CD8-positive, alpha-beta memory T cell (primary cell): Measurements from ENCODE around the gene STRBP. TPM values are rescaled to one million over a fixed set of nuclear protein-coding genes. Genes with fewer than 3 reads are reported as not detected.
"Not testable (repeated sequence)": the region's sequence is repeated elsewhere in the genome, so short reads cannot be mapped to it uniquely, and the experiment has no call there.

Source experiments
- CTCF ChIA-PET: fragments of 350-600 bp; sonication (Branson Sonifier 250); formaldehyde crosslinking; loops from one replicate; lab custom pipeline; 2021; ENCODE audit warnings: antibody characterized with exemption; lab: Charles Lee
- POLR2A ChIA-PET: fragments of 350-600 bp; sonication (Branson Sonifier 250); formaldehyde crosslinking; loops from one replicate; lab custom pipeline; 2021; ENCODE audit warnings: antibody characterized with exemption; lab: Charles Lee
- DNase-seq, 5 donors: peaks; one replicate each; pipeline versions ENCODE4 v3.0.0 to v3.0.0-alpha.2; 2020 to 2022; ENCODE audit warnings: mixed read lengths in 1 of 5
- H3K27ac ChIP-seq: one replicate; pipeline ENCODE4 v1.7.0; 2013; ENCODE audit warnings: low read depth, mild to moderate bottlenecking, low read length, moderate library complexity
- H3K27me3 ChIP-seq: 2 replicates; pipeline ENCODE4 v1.7.0; 2013; ENCODE audit warnings: low read length, mild to moderate bottlenecking; ENCODE audit not compliant: insufficient read depth, poor library complexity, severe bottlenecking
- H3K36me3 ChIP-seq: 2 replicates; pipeline ENCODE4 v1.7.0; 2013; ENCODE audit warnings: mild to moderate bottlenecking, low read length, moderate library complexity; ENCODE audit not compliant: insufficient read depth
- H3K4me1 ChIP-seq: 2 replicates; pipeline ENCODE4 v1.7.0; 2013; ENCODE audit warnings: mild to moderate bottlenecking, low read length, moderate library complexity; ENCODE audit not compliant: insufficient read depth
- H3K4me3 ChIP-seq: 2 replicates; pipeline ENCODE4 v1.7.0; 2013; ENCODE audit warnings: mild to moderate bottlenecking, low read length
- H3K9me3 ChIP-seq: 2 replicates; pipeline ENCODE4 v1.7.0; 2013; ENCODE audit warnings: mild to moderate bottlenecking, low read length
- H3K27ac Mint-ChIP-seq, 8 donors: one replicate each; pipeline ENCODE4 v1.8.0; 2020 to 2021; ENCODE audit warnings: mixed read lengths in 8 of 8, mild to moderate bottlenecking in 6 of 8, inconsistent platforms in 3 of 8, moderate library complexity in 3 of 8
- H3K27me3 Mint-ChIP-seq, 2 donors: one replicate each; pipeline ENCODE4 v1.8.0; 2020 to 2021; ENCODE audit warnings: mixed read lengths in 2 of 2, mild to moderate bottlenecking in 1 of 2, moderate library complexity in 1 of 2
- H3K36me3 Mint-ChIP-seq, 3 donors: one replicate each; pipeline ENCODE4 v1.8.0; 2020 to 2021; ENCODE audit warnings: mixed read lengths in 3 of 3, inconsistent platforms in 1 of 3, mild to moderate bottlenecking in 1 of 3
- H3K4me1 Mint-ChIP-seq, 3 donors: one replicate each; pipeline ENCODE4 v1.8.0; 2020 to 2021; ENCODE audit warnings: mixed read lengths in 3 of 3, inconsistent platforms in 1 of 3, mild to moderate bottlenecking in 1 of 3
- H3K4me3 Mint-ChIP-seq, 7 donors: one replicate each; pipeline ENCODE4 v1.8.0; 2020 to 2021; ENCODE audit warnings: mixed read lengths in 7 of 7, mild to moderate bottlenecking in 6 of 7, moderate library complexity in 4 of 7, inconsistent platforms in 2 of 7
- H3K9me3 Mint-ChIP-seq, 5 donors: one replicate each; pipeline ENCODE4 v1.8.0; 2020 to 2022; ENCODE audit warnings: mixed read lengths in 5 of 5, mild to moderate bottlenecking in 3 of 5, moderate library complexity in 2 of 5, inconsistent platforms in 1 of 5
- polyA plus RNA-seq: library from polyadenylated mRNA; unstranded; fragments of 300-500 nt; fragmentation: Illumina TruSeq; gene quantifications from one replicate; pipeline ENCODE4 v1.2.3, GENCODE V29; 2021
- total RNA-seq, 2 experiments: library from RNA; stranded (reverse); gene quantifications; one replicate each; pipeline ENCODE4 v1.2.3, GENCODE V29; 2021

The STRBP gene
- total and polyA plus RNA-seq, 3 experiments from 2014 or later = 22.2 to 32.3 (median 31.4) TPM

- Histone ChIP-seq H3K4me1 (peaks cover 13% of the 10 kb centered on the region), H3K9me3 (no peaks in the 10 kb centered on the region), H3K27ac (no peak overlapping the region), H3K4me3 (no peak overlapping the region), H3K27me3 (no peaks in the 10 kb centered on the region), H3K36me3 (no peaks in the 10 kb centered on the region)
- Mint-ChIP-seq H3K36me3 (no peaks in the 10 kb centered on the region), H3K27me3 (peaks cover 3 to 5% of the 10 kb centered on the region in 2 donors), H3K4me3 (no peak overlapping the region), H3K9me3 (no peaks in the 10 kb centered on the region), H3K27ac (no peak overlapping the region), H3K4me1 (peaks cover 9 to 14% (median 10%) of the 10 kb centered on the region in 3 donors)
- ChIA-PET POLR2A (no interaction called here), CTCF (no interaction called here)
- DNase-seq = no peak
Observed at GRCh38 chr9:123309611-123310010, 41.2 kb upstream of the STRBP start.

GRCh38 chr9:123305879-123306278, 37.5 kb upstream of the STRBP start:
- Mint-ChIP-seq H3K9me3 (no peaks in the 10 kb centered on the region), H3K4me1 (peaks cover 25 to 40% (median 32%) of the 10 kb centered on the region in 3 donors), H3K27ac (peak overlapping the region in 2 of 8 donors; percentile 12 to 40), H3K27me3 (peaks cover 0 to 2% of the 10 kb centered on the region in 2 donors), H3K4me3 (peak overlapping the region in 1 of 7 donors; percentile 13), H3K36me3 (no peaks in the 10 kb centered on the region)
- ChIA-PET POLR2A (no interaction called here), CTCF (interaction anchor here (1.3 kb wide), 1 partner anchor 44 kb away, joined by 3 read pairs; no protein-coding TSS in a partner anchor)
- peaks cover 46% of the 10 kb centered on the region for H3K4me1 ChIP-seq
- H3K27me3 ChIP-seq = no peaks in the 10 kb centered on the region
- DNase-seq = no peak
- H3K27ac ChIP-seq = peak overlapping the region; percentile 75
- no peak overlapping the region for H3K4me3 ChIP-seq
- no peaks in the 10 kb centered on the region for H3K36me3 ChIP-seq
- no peaks in the 10 kb centered on the region for H3K9me3 ChIP-seq

- Mint-ChIP-seq H3K4me3 (peak overlapping the region in 6 of 7 donors; percentile 65 to 82 (median 76)), H3K9me3 (no peaks in the 10 kb centered on the region), H3K4me1 (peaks cover 25 to 40% (median 32%) of the 10 kb centered on the region in 3 donors), H3K27ac (peak overlapping the region in 6 of 8 donors; percentile 2 to 89 (median 74)), H3K36me3 (no peaks in the 10 kb centered on the region), H3K27me3 (peaks cover 0 to 3% of the 10 kb centered on the region in 2 donors)
- H3K36me3 ChIP-seq = no peaks in the 10 kb centered on the region
- no peaks in the 10 kb centered on the region for H3K27me3 ChIP-seq
- peak overlapping the region; percentile 75 for H3K27ac ChIP-seq
- POLR2A ChIA-PET = no interaction called here
- no peak overlapping the region for H3K4me3 ChIP-seq
- no peak for DNase-seq
- peaks cover 46% of the 10 kb centered on the region for H3K4me1 ChIP-seq
- CTCF ChIA-PET = interaction anchor here (1.0 to 1.3 kb wide), 3 partner anchors 9 to 35 kb away, joined by 3 to 5 read pairs (median 3); partner anchors contain the start of gene STRBP
- H3K9me3 ChIP-seq = no peaks in the 10 kb centered on the region
Observed at GRCh38 chr9:123304340-123304691, 35.9 kb upstream of the STRBP start.

DNA sequence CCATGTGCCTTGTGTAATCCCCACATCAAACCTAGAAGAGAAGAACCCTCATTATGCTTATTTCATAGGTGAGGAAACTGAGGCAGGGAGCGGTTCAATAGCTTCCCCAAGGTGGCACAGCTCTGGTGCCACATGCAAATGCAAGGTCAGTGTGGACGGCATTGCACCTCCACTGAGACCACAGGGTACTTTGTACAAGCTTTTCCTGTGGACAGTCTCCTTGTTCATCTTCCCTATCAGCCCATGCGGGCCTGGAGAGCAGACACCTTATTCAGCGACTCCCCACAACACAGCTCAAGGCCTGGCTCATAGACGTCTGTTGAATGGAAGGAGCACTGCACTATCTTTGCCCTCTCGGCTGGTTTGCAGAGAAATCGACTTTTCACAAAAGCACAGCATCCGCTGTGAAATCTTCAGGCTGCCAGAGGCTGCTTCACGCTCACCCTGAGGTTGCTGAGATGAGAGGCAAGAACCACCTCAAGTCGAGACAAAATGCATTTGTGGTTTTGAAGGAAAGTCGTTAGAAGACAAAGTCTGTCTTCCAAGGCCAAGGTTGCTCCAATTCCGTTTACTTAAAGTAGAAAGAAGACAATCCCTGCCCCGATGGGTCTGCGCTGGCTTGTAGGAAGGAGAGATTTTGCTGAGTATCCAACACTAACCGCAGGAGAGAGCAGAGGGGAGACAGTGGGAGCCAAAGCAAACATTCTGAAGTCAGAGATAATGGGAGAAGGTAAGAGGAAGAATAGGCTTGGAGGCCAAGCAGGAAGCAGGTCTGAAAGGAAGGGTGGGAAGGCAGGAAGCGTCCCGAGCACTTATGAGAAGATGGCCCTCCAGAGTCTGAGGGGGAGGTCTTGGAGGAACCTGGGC, 34.2 kb upstream of the STRBP start:
- Histone ChIP-seq H3K36me3 (no peaks in the 10 kb centered on the region), H3K27me3 (no peaks in the 10 kb centered on the region), H3K27ac (peak overlapping the region; percentile 38), H3K4me3 (peak overlapping the region; percentile 18), H3K9me3 (no peaks in the 10 kb centered on the region), H3K4me1 (peaks cover 46% of the 10 kb centered on the region)
- no peaks in the 10 kb centered on the region for H3K9me3 Mint-ChIP-seq
- peak in 1 of 5 donors; percentile 19 for DNase-seq
- H3K27ac Mint-ChIP-seq = peak overlapping the region in 7 of 8 donors; percentile 2 to 72 (median 62)
- peaks cover 25 to 40% (median 32%) of the 10 kb centered on the region in 3 donors for H3K4me1 Mint-ChIP-seq
- no peaks in the 10 kb centered on the region for H3K36me3 Mint-ChIP-seq
- POLR2A ChIA-PET = no interaction called here
- peak overlapping the region in 6 of 7 donors; percentile 13 to 75 (median 36) for H3K4me3 Mint-ChIP-seq
- CTCF ChIA-PET = no interaction called here
- H3K27me3 Mint-ChIP-seq = peaks cover 0 to 3% of the 10 kb centered on the region in 2 donors

- POLR2A ChIA-PET = not testable (repeated sequence)
Observed at GRCh38 chr9:123301936-123302335, 33.5 kb upstream of the STRBP start.

DNA sequence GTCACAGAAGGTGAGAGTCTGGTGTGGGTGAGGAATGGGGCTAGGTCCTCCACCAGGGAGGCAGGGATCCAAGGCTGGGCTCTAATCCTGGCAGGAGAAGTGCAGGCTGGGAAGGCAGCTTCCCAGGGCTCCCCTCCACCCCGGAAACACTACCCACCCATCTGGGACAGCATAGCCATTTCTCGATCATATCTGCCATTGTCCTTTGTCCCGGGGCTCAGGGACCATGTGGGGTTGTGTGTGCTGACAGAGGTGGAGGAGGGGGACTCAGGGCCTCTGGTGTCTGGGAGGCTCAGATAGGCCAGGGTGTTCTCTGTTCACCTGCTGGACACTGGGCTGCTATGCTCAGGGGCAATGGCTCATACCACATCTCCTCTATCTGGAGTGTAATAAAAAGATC, 32.2 kb upstream of the STRBP start:
- ChIA-PET POLR2A (no interaction called here), CTCF (no interaction called here)
- peaks cover 42% of the 10 kb centered on the region for H3K4me1 ChIP-seq
- Mint-ChIP-seq H3K36me3 (no peaks in the 10 kb centered on the region), H3K27me3 (peaks cover 0 to 3% of the 10 kb centered on the region in 2 donors), H3K9me3 (no peaks in the 10 kb centered on the region), H3K4me3 (peak overlapping the region in 1 of 7 donors; percentile 24), H3K4me1 (peaks cover 25 to 40% (median 31%) of the 10 kb centered on the region in 3 donors), H3K27ac (no peak overlapping the region)
- no peak overlapping the region for H3K4me3 ChIP-seq
- H3K27ac ChIP-seq = no peak overlapping the region
- no peak for DNase-seq
- H3K27me3 ChIP-seq = no peaks in the 10 kb centered on the region
- H3K9me3 ChIP-seq = no peaks in the 10 kb centered on the region
- no peaks in the 10 kb centered on the region for H3K36me3 ChIP-seq

More at GRCh38 chr9:123301936-123302335, 33.5 kb upstream of the STRBP start:
- H3K9me3 Mint-ChIP-seq, H3K9me3 ChIP-seq, H3K4me3 Mint-ChIP-seq, H3K36me3 ChIP-seq, H3K27me3 ChIP-seq, H3K27me3 Mint-ChIP-seq, H3K36me3 Mint-ChIP-seq, CTCF ChIA-PET, DNase-seq, H3K4me3 ChIP-seq: not testable (repeated sequence)
- peak overlapping the region in 1 of 8 donors; percentile 34 for H3K27ac Mint-ChIP-seq
- peak overlapping the region; percentile 38 for H3K27ac ChIP-seq
- peaks cover 46% of the 10 kb centered on the region for H3K4me1 ChIP-seq
- peaks cover 25 to 40% (median 32%) of the 10 kb centered on the region in 3 donors for H3K4me1 Mint-ChIP-seq

- Histone ChIP-seq H3K9me3 (no peaks in the 10 kb centered on the region), H3K4me3 (no peak overlapping the region), H3K27ac (peak overlapping the region; percentile 39), H3K27me3 (no peaks in the 10 kb centered on the region), H3K4me1 (peaks cover 33% of the 10 kb centered on the region), H3K36me3 (no peaks in the 10 kb centered on the region)
- no peaks in the 10 kb centered on the region for H3K9me3 Mint-ChIP-seq
- DNase-seq = no peak
- ChIA-PET CTCF (no interaction called here), POLR2A (no interaction called here)
- no peaks in the 10 kb centered on the region for H3K36me3 Mint-ChIP-seq
- peaks cover 0 to 3% of the 10 kb centered on the region in 2 donors for H3K27me3 Mint-ChIP-seq
- no peak overlapping the region for H3K4me3 Mint-ChIP-seq
- H3K4me1 Mint-ChIP-seq = peaks cover 16 to 30% (median 22%) of the 10 kb centered on the region in 3 donors
- H3K27ac Mint-ChIP-seq = no peak overlapping the region
Observed at GRCh38 chr9:123299558-123300126, 31.3 kb upstream of the STRBP start.

DNA sequence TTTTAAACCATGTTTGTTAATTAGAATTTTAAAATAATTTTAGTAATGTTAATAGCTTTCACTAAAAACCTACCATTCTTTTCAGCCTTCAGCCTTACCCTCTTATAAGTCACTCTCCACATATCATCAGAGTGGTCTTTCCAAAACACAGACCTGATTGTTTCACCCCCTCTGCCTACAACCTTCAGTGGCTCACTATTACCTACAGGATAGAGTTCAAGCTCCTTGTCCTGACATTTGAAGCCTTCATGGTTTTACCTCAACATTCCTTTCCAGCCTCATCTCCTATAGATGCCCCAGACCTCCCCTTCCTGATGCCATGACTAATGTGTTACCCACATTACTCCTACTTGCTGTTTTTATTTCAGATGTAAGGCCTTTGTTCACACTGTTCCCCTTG, 27.8 kb upstream of the STRBP start:
- no peak overlapping the region for H3K27ac ChIP-seq
- Mint-ChIP-seq H3K9me3 (peaks cover 0 to 4% (median 0%) of the 10 kb centered on the region in 5 donors), H3K27me3 (peaks cover 7 to 14% of the 10 kb centered on the region in 2 donors), H3K36me3 (peaks cover 0 to 10% (median 1%) of the 10 kb centered on the region in 3 donors), H3K27ac (no peak overlapping the region), H3K4me3 (no peak overlapping the region), H3K4me1 (no peaks in the 10 kb centered on the region)
- H3K4me3 ChIP-seq = no peak overlapping the region
- H3K4me1 ChIP-seq = no peaks in the 10 kb centered on the region
- ChIA-PET CTCF (no interaction called here), POLR2A (no interaction called here)
- no peaks in the 10 kb centered on the region for H3K27me3 ChIP-seq
- DNase-seq = no peak
- H3K9me3 ChIP-seq = no peaks in the 10 kb centered on the region
- H3K36me3 ChIP-seq = no peaks in the 10 kb centered on the region
